Esophagus squamous epithelium (tissue), 5 donors: Measurements from ENCODE around the gene NT5DC2. TPM values are rescaled to one million over a fixed set of nuclear protein-coding genes. Genes with fewer than 3 reads are reported as not detected.

Experiments
- DNase-seq: peaks from one replicate; lab custom pipeline; 2025; lab: John Stamatoyannopoulos, UW
- H3K27ac ChIP-seq, 4 donors: fragments of 200-600 bp; sonication (generic); one replicate each; pipeline ENCODE4 v1.5.1; 2016 to 2019; ENCODE audit warnings: mild to moderate bottlenecking in 1 of 4
- H3K27me3 ChIP-seq, 4 donors: fragments of 200-600 bp; sonication (generic); 1 replicate in 3 of 4; 2 replicates in 1 of 4; pipeline versions ENCODE4 v1.5.1 to v1.6.0; 2017 to 2021; ENCODE audit warnings: antibody characterized with exemption in 1 of 4
- H3K36me3 ChIP-seq, 3 donors: fragments of 200-600 bp; sonication (generic); one replicate each; pipeline ENCODE4 v1.5.1; 2016 to 2019
- H3K4me1 ChIP-seq, 3 donors: fragments of 200-600 bp; sonication (generic); one replicate each; pipeline ENCODE4 v1.5.1; 2017 to 2019
- H3K4me3 ChIP-seq, 4 donors: fragments of 200-600 bp; sonication (generic); 1 replicate in 3 of 4; 2 replicates in 1 of 4; pipeline ENCODE4 v1.5.1; 2016 to 2019; ENCODE audit warnings: mild to moderate bottlenecking in 2 of 4, moderate library complexity in 1 of 4
- H3K9me3 ChIP-seq, 3 donors: fragments of 200-600 bp; sonication (generic); one replicate each; pipeline ENCODE4 v1.5.1; 2016 to 2019
- CTCF ChIP-seq, 6 experiments: fragments of 450-650 bp in 4 of 6; fragments of 200-600 bp in 2 of 6; sonication (generic) in 2 of 6; IDR thresholded peaks; one replicate each; pipeline ENCODE4 v1.5.1; 2016 to 2019; ENCODE audit warnings: antibody characterized with exemption in 6 of 6, mild to moderate bottlenecking in 4 of 6, moderate library complexity in 4 of 6
- POLR2A ChIP-seq, 4 donors: fragments of 450-650 bp; IDR thresholded peaks; one replicate each; pipeline ENCODE4 v1.6.1; 2017; ENCODE audit warnings: antibody characterized with exemption in 4 of 4, mild to moderate bottlenecking in 4 of 4, moderate library complexity in 3 of 4
- WGBS, 2 donors: methylation state at CpG; one replicate each; pipeline ENCODE4 v1.1.5; 2018; 5-methylcytosine and 5-hydroxymethylcytosine counted together
- intact Hi-C: fragments of 100-400 bp; cut with DNase I; formaldehyde crosslinking; loops from one replicate; pipeline ENCODE4 v1.15.0; 2022
- total RNA-seq, 4 donors: library from RNA; depleted of rRNA; stranded (reverse); fragments of >200 nt; gene quantifications; one replicate each; pipeline ENCODE4 v1.1.0, GENCODE V29; 2016
- donor health status: DM: yes; HTN: yes; CAD: no.

The NT5DC2 gene
- total RNA-seq, 4 donors from 2014 or later, result 58.9 to 79.5 (median 70.2) TPM

- Histone ChIP-seq H3K9me3 (no peaks in the 10 kb centered on the region), H3K27me3 (no peaks in the 10 kb centered on the region), H3K4me1 (no peaks in the 10 kb centered on the region), H3K27ac (no peak overlapping the region), H3K4me3 (no peak overlapping the region), H3K36me3 (peaks cover 0 to 74% (median 0%) of the 10 kb centered on the region in 3 donors)
- TF ChIP-seq CTCF (IDR thresholded peaks at IDR 0.05) (no peak), POLR2A (IDR thresholded peaks at IDR 0.05) (no peak)
- intact Hi-C loops, result no loop called here
- 89 to 91% methylated on average over 2 of the region's 2 CpGs for WGBS, 2 donors
- DNase-seq, result no peak
Observed at GRCh38 chr3:52568069-52568468, 34.4 kb upstream of the NT5DC2 start.

- Histone ChIP-seq H3K4me3 (no peak overlapping the region), H3K27me3 (no peaks in the 10 kb centered on the region), H3K27ac (no peak overlapping the region), H3K36me3 (peaks cover 0 to 93% (median 5%) of the 10 kb centered on the region in 3 donors), H3K9me3 (no peaks in the 10 kb centered on the region), H3K4me1 (peaks cover 0 to 11% (median 0%) of the 10 kb centered on the region in 3 donors)
- WGBS, 2 donors, result 94 to 96% methylated on average over 2 of the region's 2 CpGs
- TF ChIP-seq POLR2A (IDR thresholded peaks at IDR 0.05) (no peak), CTCF (IDR thresholded peaks at IDR 0.05) (no peak)
- intact Hi-C loops, result no loop called here
- DNase-seq, result no peak
Observed at GRCh38 chr3:52563984-52564383, 30.3 kb upstream of the NT5DC2 start.

GRCh38 chr3:52561028-52561747, 27.5 kb upstream of the NT5DC2 start:
- intact Hi-C loops, result no loop called here
- Histone ChIP-seq H3K9me3 (no peaks in the 10 kb centered on the region), H3K27me3 (no peaks in the 10 kb centered on the region), H3K4me3 (no peak overlapping the region), H3K27ac (no peak overlapping the region), H3K36me3 (peaks cover 0 to 98% (median 14%) of the 10 kb centered on the region in 3 donors), H3K4me1 (peaks cover 0 to 19% (median 0%) of the 10 kb centered on the region in 3 donors)
- 48 to 49% methylated on average over 4 of the region's 4 CpGs for WGBS, 2 donors
- DNase-seq, result no peak
- no peak for TF ChIP-seq CTCF (IDR thresholded peaks at IDR 0.05)
- no peak for TF ChIP-seq POLR2A (IDR thresholded peaks at IDR 0.05)

GRCh38 chr3:52558436-52558835, 24.8 kb upstream of the NT5DC2 start:
- no peak for DNase-seq
- TF ChIP-seq CTCF (IDR thresholded peaks at IDR 0.05) (no peak), POLR2A (IDR thresholded peaks at IDR 0.05) (no peak)
- peaks cover 0 to 27% (median 0%) of the 10 kb centered on the region in 3 donors for H3K4me1 ChIP-seq
- no peak overlapping the region for H3K4me3 ChIP-seq
- H3K9me3 ChIP-seq, result no peaks in the 10 kb centered on the region
- no peaks in the 10 kb centered on the region for H3K27me3 ChIP-seq
- H3K27ac ChIP-seq, result no peak overlapping the region
- 94% methylated on average over 5 of the region's 5 CpGs for WGBS, 2 donors
- intact Hi-C loops, result no loop called here
- H3K36me3 ChIP-seq, result peaks cover 0 to 93% (median 18%) of the 10 kb centered on the region in 3 donors
